22Rv1 (cell line): Measurements from ENCODE around the gene CES2.

ENCODE experiments used
- H3K27ac ChIP-seq: fragments of 450-650 bp; 2 replicates; pipeline ENCODE4 v1.5.1; 2017
- CTCF ChIP-seq: fragments of 450-650 bp; IDR thresholded peaks from 2 replicates; pipeline ENCODE4 v1.5.1; 2017; ENCODE audit warnings: mild to moderate bottlenecking
- ZFX ChIP-seq: fragments of 450-650 bp; IDR thresholded peaks from 2 replicates; pipeline ENCODE4 v1.6.1; 2017; ENCODE audit warnings: antibody characterized with exemption, borderline replicate concordance

The CES2 gene

GRCh38 chr16:66903544-66904427 lies 31.5 kb upstream of the CES2 start:
- no peak overlapping the region for H3K27ac ChIP-seq
- TF ChIP-seq ZFX (no peak), CTCF (no peak)

- TF ChIP-seq ZFX (no peak), CTCF (no peak)
- H3K27ac ChIP-seq = no peak overlapping the region
Observed at GRCh38 chr16:66904428-66904845, 30.9 kb upstream of the CES2 start.

GRCh38 chr16:66904846-66905632 lies 30.3 kb upstream of the CES2 start:
- H3K27ac ChIP-seq = no peak overlapping the region
- TF ChIP-seq ZFX (no peak), CTCF (no peak)

GRCh38 chr16:66905633-66906539 lies 29.4 kb upstream of the CES2 start:
- TF ChIP-seq CTCF (no peak), ZFX (no peak)

GRCh38 chr16:66906916-66907836 lies 28.1 kb upstream of the CES2 start:
- TF ChIP-seq CTCF (no peak), ZFX (no peak)
- no peak overlapping the region for H3K27ac ChIP-seq

More at GRCh38 chr16:66905633-66906539, 29.4 kb upstream of the CES2 start:
- H3K27ac ChIP-seq = no peak overlapping the region

- TF ChIP-seq CTCF (no peak), ZFX (no peak)
- H3K27ac ChIP-seq = no peak overlapping the region
Observed at GRCh38 chr16:66908116-66908515, 27.2 kb upstream of the CES2 start.
